ENCODE results near the gene HDAC4. TPM values are rescaled to one million over a fixed set of nuclear protein-coding genes. Genes with fewer than 3 reads are reported as not detected.

Gene HDAC4
- 95.1 and 129 TPM in 2 replicates for total RNA-seq (2011; cell fraction: chromatin; rRNA removed; ENCODE audit: low replicate concordance)
- 48.4 and 51.1 TPM in 2 replicates for total RNA-seq (2011; cell fraction: nucleolus; rRNA removed)
- 59.2 and 71.1 TPM in 2 replicates for total RNA-seq (2011; cell fraction: nucleoplasm; rRNA removed)
- total RNA-seq (2014; rRNA removed) (4.9 and 5.3 TPM in 2 replicates), total RNA-seq (2014; rRNA removed; fragmentation: Illumina TruSeq; extraction: Trizol) (2.8 and 3.6 TPM in 2 replicates), total RNA-seq (2015; rRNA removed; fragmentation: Illumina TruSeq; extraction: Trizol) (4.3 and 6.0 TPM in 2 replicates), total RNA-seq (2021) (17.1 and 20.2 TPM in 2 replicates), polyA plus RNA-seq (2011; rRNA removed) (2.8 and 4.8 TPM in 2 replicates), polyA plus RNA-seq (2014; fragmentation: Illumina TruSeq; extraction: Trizol) (7.6 and 8.1 TPM in 2 replicates), polyA plus RNA-seq (2014; fragmentation: Nextera tagmentation; extraction: Ambion mirVana) (under 1 TPM; 0.11 to 0.21 TPM), polyA plus RNA-seq (2014; rRNA removed) (4.0 and 8.2 TPM in 2 replicates), polyA minus RNA-seq (2011; rRNA and poly(A)+ RNA removed) (11.6 and 12.9 TPM in 2 replicates), Bru-seq, nascent RNA (percentile 59 among the genes with signal in this experiment), BruChase-seq, experiment 1, labeled RNA remaining after a 2-hour chase (percentile 56 among the genes with signal in this experiment), BruChase-seq, experiment 2, labeled RNA remaining after a 6-hour chase (percentile 55 among the genes with signal in this experiment)
- polyA plus RNA-seq (2011; cell fraction: cytosol; rRNA removed) = 5.2 and 5.9 TPM in 2 replicates
- polyA plus RNA-seq (2011; cell fraction: nucleus; rRNA removed) = 27.3 and 36.9 TPM in 2 replicates
- polyA plus RNA-seq (2012) = 3.5 and 5.6 TPM in 2 replicates
- polyA minus RNA-seq (2011; cell fraction: cytosol; rRNA and poly(A)+ RNA removed) = 12.5 and 13.4 TPM in 2 replicates
- polyA minus RNA-seq (2011; cell fraction: nucleus; rRNA and poly(A)+ RNA removed) = 32.2 and 34.9 TPM in 2 replicates
- long read RNA-seq, experiment 1, partial matches to known transcripts = 15 of 40 reads
- long read RNA-seq, experiment 1, other reads (novel, unspliced or antisense) = 24 of 40 reads
- long read RNA-seq, experiment 2, partial matches to known transcripts = 0 of 2 reads
- long read RNA-seq, experiment 2, other reads (novel, unspliced or antisense) = 2 of 2 reads
- long read RNA-seq, experiment 3, partial matches to known transcripts = 0 of 1 reads
- long read RNA-seq, experiment 3, other reads (novel, unspliced or antisense) = 1 of 1 reads

DNA sequence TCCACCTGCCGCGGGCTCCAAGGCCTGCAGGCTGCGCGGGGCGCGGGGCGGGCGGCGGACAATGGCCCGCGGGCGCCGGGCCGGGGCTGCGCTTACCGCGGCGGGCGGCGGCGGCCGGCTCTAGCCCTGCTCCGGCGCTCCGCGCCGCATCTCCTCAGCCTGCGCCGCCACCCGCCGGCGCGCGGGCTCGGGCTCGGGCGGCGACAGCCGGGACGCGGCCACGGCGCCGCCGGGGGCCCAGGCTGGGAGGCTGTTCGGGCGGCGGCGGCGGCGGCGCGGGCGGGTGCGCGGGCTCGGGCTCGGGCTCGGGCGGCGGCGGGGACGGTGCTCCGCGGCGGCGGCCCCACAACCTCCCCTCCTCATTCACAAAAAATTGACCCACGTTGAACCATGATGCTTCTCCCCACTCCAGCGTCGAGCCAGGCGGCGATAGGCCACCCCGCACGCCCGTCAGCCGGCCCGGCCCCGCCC lies at the start of gene HDAC4:
Gene HDAC4, minus strand, starts transcription at position 425 of the 471 bp plus-strand sequence. CDS start 48,321 bp downstream, outside the sequence.
- peaks cover 39% of the 10 kb centered on the region for H3K79me2 ChIP-seq (ENCODE audit: control insufficient read depth, insufficient read depth, low read length)
- 0% methylated on average over 5 of the region's 78 CpGs for WGBS (ENCODE audit: insufficient coverage, low coverage, missing lambda C conversion rate)
- H3K4me1 ChIP-seq (replicated peaks in 1 of 2; ENCODE audit: control insufficient read depth in 2 of 2, insufficient read depth in 2 of 2, low read length in 2 of 2) = peaks cover 3 to 15% of the 10 kb centered on the region in 2 experiments; a peak in 4 of 5 replicates
- H3K27ac ChIP-seq (ENCODE audit: extremely low read depth, low read depth, low read length) = peak within 1 kb of the TSS; percentile 100
- H3K9ac ChIP-seq (ENCODE audit: insufficient read depth in 1 of 2, low read depth in 2 of 2, low read length in 2 of 2) = peak within 1 kb of the TSS; percentile 96 to 100
- intact Hi-C loops (cut with micrococcal nuclease) (no loop called here), in situ Hi-C loops (cut with MboI) (no loop called here)
- peak within 1 kb of the TSS; percentile 84 for H3K4me2 ChIP-seq (ENCODE audit: insufficient read depth, low read length)
- no peaks in the 10 kb centered on the region for H3K27me3 ChIP-seq (ENCODE audit: control insufficient read depth in 2 of 2, insufficient read depth in 2 of 2, low read length in 2 of 2)
- BruUV-seq (replicated peaks) = no TSS peak
- ChIA-PET CTCF (ENCODE audit: low intra/inter-chr PET ratio) (no interaction called here), POLR2A (interaction anchor here (0.6 to 0.9 kb wide), 9 partner anchors 10 to 453 kb away, joined by 3 to 4 read pairs (median 3); no protein-coding TSS in a partner anchor)
- H3K9me3 ChIP-seq (replicated peaks; ENCODE audit: control insufficient read depth, insufficient read depth, low read depth, low read length) = no peaks in the 10 kb centered on the region
- H2AFZ ChIP-seq (ENCODE audit: low read depth, low read length) = peak within 1 kb of the TSS; percentile 97
- peak within 1 kb of the TSS; percentile 65 for H3K4me3 ChIP-seq
- no peaks in the 10 kb centered on the region for H3K36me3 ChIP-seq (ENCODE audit: control insufficient read depth, insufficient read depth, low read length)
- no peak for ATAC-seq
- peaks cover 4% of the 10 kb centered on the region; the same call in 1 of the 2 replicates for H4K20me1 ChIP-seq (replicated peaks; ENCODE audit: control insufficient read depth, insufficient read depth, low read length)
- DNase-seq (ENCODE audit: extremely low read depth in 1 of 4, low spot score in 3 of 4) = no peak
- no peaks in the 10 kb centered on the region for H3K9me1 ChIP-seq (ENCODE audit: control insufficient read depth, insufficient read depth, low read length)
- no peak for FAIRE-seq
- TF ChIP-seq SMAD1 (IDR thresholded peaks at IDR 0.05; ENCODE audit: low read depth, low read length, partially characterized antibody) (no peak), ZNF354B (CRISPR knock-in tag; IDR thresholded peaks at IDR 0.05) (no peak), MEF2A (IDR thresholded peaks at IDR 0.05; ENCODE audit: control insufficient read depth, low read depth, low read length) (no peak), ZMIZ1 (IDR thresholded peaks at IDR 0.05; ENCODE audit: low read depth in 2 of 2, low read length in 2 of 2) (no peak), SP2 (IDR thresholded peaks at IDR 0.05; ENCODE audit: extremely low read depth, low read depth, low read length, poor library complexity, severe bottlenecking) (peak; percentile 58), TBP (optimal IDR thresholded peaks at IDR 0.05; ENCODE audit: low read depth, low read length) (peak; percentile 22)
- TF ChIP-seq, protein P1, sequence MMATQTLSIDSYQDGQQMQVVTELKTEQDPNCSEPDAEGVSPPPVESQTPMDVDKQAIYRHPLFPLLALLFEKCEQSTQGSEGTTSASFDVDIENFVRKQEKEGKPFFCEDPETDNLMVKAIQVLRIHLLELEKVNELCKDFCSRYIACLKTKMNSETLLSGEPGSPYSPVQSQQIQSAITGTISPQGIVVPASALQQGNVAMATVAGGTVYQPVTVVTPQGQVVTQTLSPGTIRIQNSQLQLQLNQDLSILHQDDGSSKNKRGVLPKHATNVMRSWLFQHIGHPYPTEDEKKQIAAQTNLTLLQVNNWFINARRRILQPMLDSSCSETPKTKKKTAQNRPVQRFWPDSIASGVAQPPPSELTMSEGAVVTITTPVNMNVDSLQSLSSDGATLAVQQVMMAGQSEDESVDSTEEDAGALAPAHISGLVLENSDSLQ (IDR thresholded peaks at IDR 0.05) = 0 out of 2 replicates have a peak, but pooled peaks have one; percentile 96
- TF ChIP-seq, protein P2, sequence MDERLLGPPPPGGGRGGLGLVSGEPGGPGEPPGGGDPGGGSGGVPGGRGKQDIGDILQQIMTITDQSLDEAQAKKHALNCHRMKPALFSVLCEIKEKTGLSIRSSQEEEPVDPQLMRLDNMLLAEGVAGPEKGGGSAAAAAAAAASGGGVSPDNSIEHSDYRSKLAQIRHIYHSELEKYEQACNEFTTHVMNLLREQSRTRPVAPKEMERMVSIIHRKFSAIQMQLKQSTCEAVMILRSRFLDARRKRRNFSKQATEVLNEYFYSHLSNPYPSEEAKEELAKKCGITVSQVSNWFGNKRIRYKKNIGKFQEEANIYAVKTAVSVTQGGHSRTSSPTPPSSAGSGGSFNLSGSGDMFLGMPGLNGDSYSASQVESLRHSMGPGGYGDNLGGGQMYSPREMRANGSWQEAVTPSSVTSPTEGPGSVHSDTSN (CRISPR knock-in tag; IDR thresholded peaks at IDR 0.05; ENCODE audit: low read depth) = peak; percentile 73
- TF ChIP-seq, protein P2 (tag; conservative IDR thresholded peaks at IDR 0.05; ENCODE audit: low read depth) = no peak
